Calu3 (cell line): ENCODE results near the gene TNFAIP8L3. TPM values are rescaled to one million over a fixed set of nuclear protein-coding genes. Genes with fewer than 3 reads are reported as not detected.

Source experiments
- BruUV-seq: library from RNA; stranded (reverse); fragments of 400-500 nt; replicated peaks from 2 replicates; lab custom pipeline; 2021; lab: Mats Ljungman, UMichigan
- CTCF ChIA-PET: fragments of 300-600 bp; sonication (Branson Sonifier 250); formaldehyde crosslinking; loops from one replicate; lab custom pipeline; 2022; ENCODE audit warnings: antibody characterized with exemption; lab: Charles Lee
- DNase-seq: peaks from one replicate; pipeline ENCODE4 v3.0.0; 2022
- H3K27ac Mint-ChIP-seq: one replicate; pipeline ENCODE4 v1.8.0; 2022; ENCODE audit warnings: mixed read lengths; ENCODE audit not compliant: unreplicated experiment
- H3K27me3 Mint-ChIP-seq: one replicate; pipeline ENCODE4 v1.8.0; 2022; ENCODE audit warnings: mixed read lengths; ENCODE audit not compliant: unreplicated experiment
- H3K36me3 Mint-ChIP-seq: one replicate; pipeline ENCODE4 v1.8.0; 2022; ENCODE audit warnings: mild to moderate bottlenecking, moderate library complexity, mixed read lengths; ENCODE audit not compliant: insufficient read depth, unreplicated experiment
- H3K4me1 Mint-ChIP-seq: one replicate; pipeline ENCODE4 v1.8.0; 2022; ENCODE audit warnings: mild to moderate bottlenecking, low read depth, mixed read lengths; ENCODE audit not compliant: unreplicated experiment
- H3K4me3 Mint-ChIP-seq: one replicate; pipeline ENCODE4 v1.8.0; 2022; ENCODE audit warnings: mild to moderate bottlenecking, low read depth, moderate library complexity, mixed read lengths; ENCODE audit not compliant: unreplicated experiment
- H3K9me3 Mint-ChIP-seq: one replicate; pipeline ENCODE4 v1.8.0; 2022; ENCODE audit warnings: low read depth, mixed read lengths; ENCODE audit not compliant: unreplicated experiment
- intact Hi-C: fragments of 100-400 bp; cut with micrococcal nuclease; formaldehyde crosslinking; loops from one replicate; pipeline ENCODE4 v1.10.0; 2022; ENCODE audit not compliant: unreplicated experiment
- total RNA-seq: library from RNA; stranded (reverse); gene quantifications from 2 replicates; pipeline ENCODE4 v1.2.3, GENCODE V29; 2022
- TF ChIP-seq, protein P1 (sequence below): fragments of 200-600 bp; IDR thresholded peaks from one replicate; pipeline ENCODE4 v1.8.0; 2022; ENCODE audit warnings: antibody characterized with exemption; ENCODE audit not compliant: unreplicated experiment

Gene TNFAIP8L3
- total RNA-seq, 1 experiment from 2014 or later = not detected

DNA sequence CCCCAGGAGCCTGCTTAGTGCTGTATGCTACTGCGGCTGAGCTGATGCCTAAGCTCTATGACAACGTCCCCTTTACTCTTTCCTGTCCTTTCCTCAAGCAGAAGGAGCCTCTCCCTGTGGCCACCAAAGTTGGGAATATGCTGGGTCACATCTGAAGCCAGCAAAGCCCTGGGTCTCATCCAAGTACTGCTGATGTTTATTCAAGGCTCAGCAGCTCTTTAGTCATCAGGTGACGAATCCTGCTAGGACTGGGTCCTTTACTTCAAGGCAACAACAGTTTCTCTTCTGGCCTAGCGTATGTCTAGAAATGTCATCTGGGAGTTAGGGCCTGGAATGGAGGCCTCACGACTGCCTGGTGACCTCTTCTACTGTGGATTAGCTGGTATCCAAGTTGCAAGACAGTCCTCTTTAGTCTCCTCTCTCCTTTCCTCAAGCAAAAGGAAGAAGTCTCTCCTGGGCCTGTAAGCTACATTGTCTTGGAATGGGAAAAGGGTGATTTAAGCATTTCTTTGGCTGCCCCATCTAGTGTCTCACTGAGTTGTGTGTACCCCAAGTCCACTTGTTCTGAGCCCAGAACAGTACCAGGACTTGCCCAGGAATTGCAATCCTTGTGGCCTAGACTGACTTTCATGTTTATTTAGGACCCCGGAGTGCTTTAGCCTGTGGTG is 63.9 kb downstream of the TNFAIP8L3 start:
- CTCF ChIA-PET = no interaction called here
- H3K36me3 Mint-ChIP-seq = no peaks in the 10 kb centered on the region
- no peaks in the 10 kb centered on the region for H3K9me3 Mint-ChIP-seq
- BruUV-seq = no TSS peak
- TF ChIP-seq, protein P1, sequence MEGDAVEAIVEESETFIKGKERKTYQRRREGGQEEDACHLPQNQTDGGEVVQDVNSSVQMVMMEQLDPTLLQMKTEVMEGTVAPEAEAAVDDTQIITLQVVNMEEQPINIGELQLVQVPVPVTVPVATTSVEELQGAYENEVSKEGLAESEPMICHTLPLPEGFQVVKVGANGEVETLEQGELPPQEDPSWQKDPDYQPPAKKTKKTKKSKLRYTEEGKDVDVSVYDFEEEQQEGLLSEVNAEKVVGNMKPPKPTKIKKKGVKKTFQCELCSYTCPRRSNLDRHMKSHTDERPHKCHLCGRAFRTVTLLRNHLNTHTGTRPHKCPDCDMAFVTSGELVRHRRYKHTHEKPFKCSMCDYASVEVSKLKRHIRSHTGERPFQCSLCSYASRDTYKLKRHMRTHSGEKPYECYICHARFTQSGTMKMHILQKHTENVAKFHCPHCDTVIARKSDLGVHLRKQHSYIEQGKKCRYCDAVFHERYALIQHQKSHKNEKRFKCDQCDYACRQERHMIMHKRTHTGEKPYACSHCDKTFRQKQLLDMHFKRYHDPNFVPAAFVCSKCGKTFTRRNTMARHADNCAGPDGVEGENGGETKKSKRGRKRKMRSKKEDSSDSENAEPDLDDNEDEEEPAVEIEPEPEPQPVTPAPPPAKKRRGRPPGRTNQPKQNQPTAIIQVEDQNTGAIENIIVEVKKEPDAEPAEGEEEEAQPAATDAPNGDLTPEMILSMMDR = no peak
- H3K27ac Mint-ChIP-seq = no peak overlapping the region
- H3K4me3 Mint-ChIP-seq = no peak overlapping the region
- DNase-seq = no peak
- no peaks in the 10 kb centered on the region for H3K4me1 Mint-ChIP-seq
- no peaks in the 10 kb centered on the region for H3K27me3 Mint-ChIP-seq
- intact Hi-C loops = no loop called here

DNA sequence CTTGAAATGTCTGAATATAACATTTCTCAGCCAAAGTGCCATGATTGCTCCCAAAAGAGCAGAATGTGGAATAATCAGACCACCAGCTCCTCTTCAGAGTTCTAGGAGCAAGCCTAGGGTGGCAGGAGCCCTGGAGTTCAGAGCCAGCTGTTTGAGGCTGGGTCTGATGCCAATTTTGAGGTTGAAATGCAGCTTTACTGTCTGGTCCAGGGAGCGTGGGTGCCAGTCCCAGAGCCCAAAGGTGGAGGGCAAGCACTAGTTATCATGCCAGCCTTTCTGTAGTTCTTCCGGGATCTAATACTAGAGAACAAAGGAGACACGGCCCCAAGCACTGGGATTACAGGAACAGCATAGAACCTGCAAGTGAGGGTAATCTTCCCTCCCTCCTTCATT is 69.3 kb downstream of the TNFAIP8L3 start:
- Mint-ChIP-seq H3K9me3 (no peaks in the 10 kb centered on the region), H3K4me1 (no peaks in the 10 kb centered on the region), H3K27me3 (no peaks in the 10 kb centered on the region), H3K27ac (no peak overlapping the region), H3K36me3 (no peaks in the 10 kb centered on the region), H3K4me3 (no peak overlapping the region)
- CTCF ChIA-PET = interaction anchor here (0.7 kb wide), 1 partner anchor 200 kb away, joined by 3 read pairs; no protein-coding TSS in a partner anchor
- intact Hi-C loops = no loop called here
- TF ChIP-seq, protein P1 = no peak
- BruUV-seq = no TSS peak
- no peak for DNase-seq

DNA sequence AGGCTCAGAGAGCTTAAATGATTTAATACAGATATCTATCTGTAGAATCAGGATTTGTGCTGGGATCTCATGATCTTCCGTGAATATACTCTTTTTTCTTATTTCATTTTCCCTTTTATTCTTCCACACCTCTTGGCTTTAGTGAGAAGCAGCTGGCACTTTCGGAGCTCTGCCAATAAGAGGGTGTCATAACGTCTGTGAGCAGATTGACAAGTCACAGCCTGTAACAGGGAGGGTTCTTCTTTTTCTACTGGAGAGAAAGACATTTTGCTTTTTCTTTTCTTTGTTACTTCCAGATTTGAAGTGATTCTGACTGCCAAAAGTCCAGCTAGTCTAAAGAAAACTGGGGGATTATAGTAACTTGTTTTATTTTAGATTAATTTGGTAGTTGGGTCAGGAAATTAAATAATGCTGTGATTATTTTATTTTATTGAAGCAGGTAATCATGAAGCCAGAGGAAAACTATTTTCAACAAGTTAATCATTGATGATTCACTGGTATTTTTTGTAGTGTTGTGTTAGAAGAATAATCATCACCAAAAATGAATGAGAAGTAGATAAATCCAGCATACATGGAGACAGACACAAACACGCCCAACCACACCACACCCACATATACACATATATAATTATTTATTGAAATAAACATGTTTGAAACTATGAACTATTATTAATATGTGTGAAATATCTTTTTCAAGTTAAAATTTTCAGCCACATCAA is 69.8 kb downstream of the TNFAIP8L3 start:
- intact Hi-C loops = no loop called here
- no TSS peak for BruUV-seq

DNA sequence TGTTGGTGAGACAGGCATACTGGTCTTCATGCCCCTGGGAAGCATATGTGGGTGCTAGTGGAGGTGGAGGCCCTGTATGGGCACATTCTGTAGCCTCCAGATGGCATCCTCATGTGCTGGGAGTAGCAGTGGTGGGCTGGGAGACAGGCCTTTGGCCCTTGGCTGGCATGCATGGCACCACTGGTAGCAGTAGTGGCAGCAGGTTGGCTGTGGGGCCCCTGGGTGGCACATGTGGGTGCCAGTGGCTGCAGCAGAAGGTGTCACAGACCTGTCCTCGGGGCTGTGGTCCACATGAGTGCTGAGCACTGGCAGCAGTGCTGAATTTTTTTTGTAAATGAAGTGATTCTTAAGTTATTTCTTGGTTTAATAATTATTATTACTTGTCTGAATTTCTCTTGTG is 71.2 kb downstream of the TNFAIP8L3 start:
- TF ChIP-seq, protein P1 = no peak
- Mint-ChIP-seq H3K4me1 (no peaks in the 10 kb centered on the region), H3K27ac (no peak overlapping the region), H3K9me3 (peaks cover 2% of the 10 kb centered on the region), H3K36me3 (no peaks in the 10 kb centered on the region), H3K4me3 (no peak overlapping the region), H3K27me3 (no peaks in the 10 kb centered on the region)
- no TSS peak for BruUV-seq
- DNase-seq = no peak
- intact Hi-C loops = no loop called here
- CTCF ChIA-PET = no interaction called here

More for the DNA sequence above, 69.8 kb downstream of the TNFAIP8L3 start:
- peaks cover 1% of the 10 kb centered on the region for H3K9me3 Mint-ChIP-seq
- CTCF ChIA-PET = interaction anchor here (0.7 kb wide), 1 partner anchor 200 kb away, joined by 3 read pairs; no protein-coding TSS in a partner anchor
- H3K36me3 Mint-ChIP-seq = no peaks in the 10 kb centered on the region
- DNase-seq = no peak
- H3K4me1 Mint-ChIP-seq = no peaks in the 10 kb centered on the region
- TF ChIP-seq, protein P1 = no peak
- no peaks in the 10 kb centered on the region for H3K27me3 Mint-ChIP-seq
- H3K4me3 Mint-ChIP-seq = no peak overlapping the region
- no peak overlapping the region for H3K27ac Mint-ChIP-seq
